NT2/D1 (cell line): ENCODE measurements around the gene BCL2.

ENCODE experiments used
- SUZ12 ChIP-seq: IDR thresholded peaks from 2 replicates; pipeline ENCODE4 v1.6.1; 2011; ENCODE audit not compliant: insufficient read length, insufficient read depth; ENCODE audit errors: extremely low read depth
- YY1 ChIP-seq: IDR thresholded peaks from 2 replicates; pipeline ENCODE4 v1.6.1; 2011; ENCODE audit not compliant: insufficient read length, insufficient read depth
- ZNF274 ChIP-seq: IDR thresholded peaks from 2 replicates; pipeline ENCODE4 v1.6.1; 2011; ENCODE audit warnings: mild to moderate bottlenecking, low read depth, low read length

- TF ChIP-seq YY1: no peak
- TF ChIP-seq ZNF274: no peak
- TF ChIP-seq SUZ12: no peak
Measured at GRCh38 chr18:63298400-63299365, 20.9 kb downstream of the BCL2 start.
